Measurements from ENCODE around the gene LSM14A.

DNA sequence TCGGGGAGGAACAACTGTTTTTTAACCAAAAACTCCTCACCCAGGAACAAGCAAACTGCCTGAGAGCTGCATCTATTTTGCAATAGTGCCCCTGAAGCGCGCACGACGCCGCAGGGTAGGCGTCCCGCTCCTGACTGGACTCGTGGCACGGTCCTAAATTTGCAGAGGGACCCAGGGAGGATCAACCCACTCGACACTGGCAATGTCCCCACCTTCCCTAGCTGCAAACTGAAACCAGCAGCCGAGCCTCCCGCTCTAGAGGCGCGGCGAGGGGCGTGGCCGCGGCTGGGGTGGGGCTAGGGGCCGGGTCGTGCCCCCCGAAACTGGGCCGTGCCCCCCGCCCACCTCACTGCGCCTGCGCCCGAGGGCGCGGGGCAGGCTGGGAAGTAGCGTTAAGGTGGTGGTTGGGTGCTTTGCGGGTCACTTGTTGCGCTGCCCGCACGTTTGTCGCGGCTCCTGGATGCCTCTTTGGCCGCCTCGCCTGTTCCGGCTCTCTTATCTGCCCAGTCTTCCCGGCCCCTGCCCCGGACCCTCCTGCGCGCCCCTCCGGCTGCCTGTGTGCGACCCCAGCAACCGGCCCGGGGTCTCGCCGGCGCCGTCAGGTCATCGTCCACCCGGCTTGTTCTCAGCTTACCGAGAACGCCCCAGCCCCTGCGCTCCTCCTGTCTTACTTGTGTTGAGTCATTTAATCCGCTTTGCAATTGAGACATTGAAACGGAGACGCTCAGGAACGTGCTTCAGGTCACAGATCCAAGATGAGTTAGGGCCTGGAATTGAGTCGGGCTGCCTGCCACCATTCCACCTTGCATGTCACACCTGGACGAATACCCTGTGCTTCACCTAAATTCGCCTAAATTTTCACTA lies 37.9 kb upstream of the LSM14A start:
- peak; percentile 87 for TF ChIP-seq POLR2AphosphoS5 (IDR thresholded peaks at IDR 0.05; ENCODE audit: low read depth, low read length)
- peak; percentile 86 for TF ChIP-seq POLR2A (IDR thresholded peaks at IDR 0.05; ENCODE audit: low read depth, low read length)
- TF ChIP-seq SPI1 (IDR thresholded peaks at IDR 0.05; ENCODE audit: low read depth, low read length), result no peak

Data from GM12891 (cell line).